NCI-H1694 treated with DMSO at 0.1 percent for 48 hours (cell line): ENCODE results near the gene RNF208.

Experiments
- DNase-seq: peaks from one replicate; lab custom pipeline; 2025; lab: John Stamatoyannopoulos, UW

The RNF208 gene

DNA sequence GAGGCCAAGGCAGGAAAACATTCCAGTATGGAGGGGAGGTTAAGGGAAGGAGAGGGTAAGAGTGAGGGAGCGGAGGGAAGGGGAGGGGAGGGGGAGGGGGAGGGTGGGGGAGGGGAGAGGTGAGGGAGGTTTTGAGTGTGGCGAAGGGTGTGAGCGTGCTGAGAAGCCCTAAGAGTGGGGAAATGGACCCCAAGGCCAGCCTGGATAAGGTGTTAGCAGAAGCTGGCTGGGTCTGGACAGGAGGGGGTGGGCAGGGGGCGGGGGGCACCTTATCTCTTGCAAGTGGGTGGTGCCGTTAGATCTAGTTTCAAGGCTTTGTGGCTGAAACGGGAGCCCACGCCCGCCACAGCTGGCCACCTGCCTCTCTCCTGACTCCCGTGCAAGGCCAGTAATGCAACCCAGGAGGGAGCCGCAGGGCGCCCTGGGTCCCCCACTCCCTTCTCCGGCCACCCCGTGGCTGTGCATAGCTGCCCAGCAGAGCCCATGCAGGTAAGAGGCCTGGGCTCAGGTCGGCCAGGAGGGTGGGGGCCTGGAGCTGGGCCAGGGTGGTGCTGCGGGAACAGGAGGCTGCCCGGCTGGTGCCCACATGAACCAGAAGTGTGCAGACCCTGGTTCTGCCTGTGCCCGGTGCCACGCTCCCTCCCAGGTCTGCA is 5.9 kb upstream of the RNF208 start:
- DNase-seq: no peak

DNA sequence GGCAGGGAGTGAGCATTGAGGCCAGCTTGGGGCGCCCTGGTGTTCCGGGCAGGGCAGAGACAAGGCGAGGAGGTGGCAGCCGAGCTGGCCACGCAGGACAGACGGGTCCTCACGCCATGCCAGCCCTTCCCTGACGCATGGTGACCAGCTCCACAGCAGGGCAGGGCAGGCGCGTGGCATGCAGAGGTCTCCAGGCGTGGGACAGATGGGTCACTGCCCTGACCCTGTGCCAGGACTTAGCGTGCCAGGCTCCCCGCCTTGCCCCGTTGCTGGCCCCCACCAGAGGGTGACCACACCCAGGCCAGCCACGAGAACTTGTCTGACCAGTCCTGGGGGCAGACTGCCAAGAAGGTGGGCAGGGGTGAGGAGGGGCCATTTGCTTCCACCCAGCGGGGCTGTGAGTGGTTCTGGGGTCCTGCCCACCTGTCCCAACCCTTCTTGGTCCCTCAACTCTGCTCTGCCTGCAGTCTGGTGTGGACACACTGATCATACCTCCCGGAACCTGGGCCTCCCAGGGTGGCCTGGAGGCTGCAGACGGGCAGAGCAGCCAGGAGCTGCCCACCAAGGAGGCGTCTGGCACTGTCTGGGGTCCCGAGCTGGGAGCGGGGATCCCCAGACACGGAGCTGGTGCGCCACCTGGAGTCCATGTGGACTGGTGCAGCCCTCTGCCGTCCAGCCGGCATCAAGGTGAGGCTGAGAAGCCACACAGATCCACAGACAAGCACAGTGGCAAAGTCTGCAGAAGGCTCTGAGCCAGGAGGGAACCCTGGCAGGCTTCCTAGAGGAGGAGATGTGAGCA is 5.2 kb upstream of the RNF208 start, which contains the start of gene RNF224:
TSS of gene RNF224 (plus strand) at position 449 of the 799 bp plus-strand sequence. CDS start 834 bp downstream, outside the sequence.
- DNase-seq: peak; percentile 42

DNA sequence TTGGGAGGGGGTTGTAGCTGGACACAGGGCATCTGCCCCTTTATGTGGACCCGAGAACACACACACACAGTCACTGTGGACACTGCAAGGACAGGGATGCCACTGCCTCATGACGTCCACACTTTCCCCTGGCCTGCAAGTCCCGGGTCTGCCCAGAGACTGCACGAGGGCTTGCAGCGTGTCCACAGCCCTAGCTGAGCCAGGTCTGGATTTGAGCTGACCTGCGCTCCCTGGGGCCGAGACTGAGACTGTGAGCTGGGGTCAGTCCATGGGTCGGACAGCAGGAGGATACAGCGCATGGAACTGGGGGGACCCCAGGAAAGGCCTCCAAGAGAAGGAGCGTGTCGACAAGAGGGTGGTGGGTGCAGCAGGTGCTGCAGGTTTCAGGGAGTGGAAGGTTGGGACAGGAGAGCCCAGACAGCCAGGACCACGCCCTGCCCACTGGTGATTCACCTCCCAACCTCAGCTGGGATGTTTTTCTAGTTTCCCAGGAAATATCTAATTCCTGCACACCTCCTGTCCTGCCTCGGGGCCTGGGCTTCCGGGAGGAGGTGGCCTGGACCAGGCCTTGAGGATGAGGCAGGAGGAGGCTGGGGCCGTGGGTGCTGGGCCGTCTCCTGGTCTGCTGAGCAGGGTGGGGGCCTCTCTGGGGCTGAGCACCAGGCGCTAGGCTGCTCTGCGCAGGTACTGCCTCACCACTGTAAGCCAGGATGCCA is 4.5 kb upstream of the RNF208 start:
- DNase-seq: no peak

- no peak for DNase-seq
These were observed 3.8 kb upstream of the RNF208 start for GRCh38 chr9:137225699-137226331.

DNA sequence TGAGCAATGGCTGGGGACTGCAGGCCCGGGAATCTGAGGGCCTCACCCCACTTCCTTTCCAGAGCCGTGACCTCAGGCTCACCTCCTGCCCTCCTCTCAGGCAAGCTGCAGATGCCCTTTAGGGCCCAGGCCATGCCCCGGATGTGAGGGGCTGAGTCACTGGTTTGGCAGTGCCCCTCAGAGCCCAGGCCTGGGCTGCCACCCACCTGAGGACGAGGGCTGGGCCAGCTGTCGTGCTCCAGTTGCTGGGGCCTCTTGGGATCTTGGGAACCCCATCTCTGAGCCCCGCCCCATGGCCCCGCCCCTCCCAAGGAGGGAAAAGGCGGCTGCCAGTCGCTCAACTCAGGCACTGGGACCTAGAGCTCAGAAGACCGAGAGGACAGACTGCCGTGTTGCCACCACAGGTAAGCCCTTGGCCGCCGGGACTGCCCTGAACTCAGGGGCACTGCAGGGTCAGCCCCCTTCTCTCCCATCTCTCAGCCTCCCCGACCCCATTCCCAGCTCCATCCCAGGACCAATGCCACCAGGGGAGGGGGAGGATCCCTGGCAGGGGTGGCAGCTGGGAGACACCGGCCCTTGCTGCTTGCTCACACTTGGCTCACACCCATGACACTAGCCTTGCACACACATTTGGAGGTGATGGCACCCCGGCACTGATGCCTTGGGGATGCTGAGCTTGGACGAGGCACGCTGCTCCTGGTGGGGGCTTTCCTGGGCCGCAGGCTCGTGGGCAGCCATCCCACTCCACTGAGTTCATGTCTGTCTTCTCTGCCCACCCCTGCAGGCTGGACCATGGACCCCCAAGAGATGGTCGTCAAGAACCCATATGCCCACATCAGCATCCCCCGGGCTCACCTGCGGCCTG is 3.0 kb upstream of the RNF208 start, which contains the start of gene CYSRT1:
TSS of gene CYSRT1 (plus strand) at position 345 of the 865 bp plus-strand sequence. CDS start at position 793, 448 bp downstream.
- DNase-seq: no peak

DNA sequence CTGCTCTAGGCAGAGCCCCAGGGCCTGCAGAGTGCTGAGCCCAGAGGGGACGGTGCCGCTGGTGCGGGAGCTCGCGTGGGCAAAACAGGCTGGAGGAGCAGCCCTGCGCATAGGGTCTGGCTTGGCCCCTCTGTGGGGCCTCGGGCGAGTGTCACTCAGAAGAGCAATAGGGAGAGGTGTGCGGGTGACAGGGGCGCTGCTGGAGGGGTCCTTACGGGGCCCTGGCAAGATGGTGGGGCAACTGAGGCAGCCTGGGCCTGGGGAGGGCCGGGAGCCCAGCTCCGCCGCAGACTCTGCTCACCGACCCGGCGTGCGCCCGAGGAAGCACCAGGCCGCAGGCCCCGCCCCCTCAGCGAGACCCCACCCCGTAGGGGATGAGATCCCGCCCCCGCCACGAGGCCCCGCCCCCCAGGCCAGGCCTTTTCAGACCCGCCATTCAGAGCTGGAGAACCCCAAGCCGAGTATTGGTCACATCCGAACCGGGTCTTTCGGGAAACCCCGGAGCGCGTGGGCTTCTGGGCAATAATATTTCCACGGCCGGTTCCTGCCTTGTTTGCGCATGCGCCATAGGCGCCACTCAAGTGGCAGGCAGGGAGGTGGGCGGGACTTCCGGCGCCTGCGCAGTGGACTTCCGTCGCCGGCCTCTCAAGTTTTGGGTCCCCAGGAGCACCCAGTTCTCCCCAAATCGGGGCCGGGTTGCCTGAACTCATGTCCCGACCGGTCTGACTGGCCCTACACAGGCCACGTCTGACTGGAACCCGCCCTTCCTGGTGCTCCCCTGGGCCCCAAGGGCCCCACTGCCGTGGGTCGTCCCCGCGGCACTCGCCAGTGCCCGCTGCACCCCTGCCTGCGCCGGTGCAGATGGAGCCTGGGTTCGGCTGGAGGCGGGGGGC is 1.3 kb upstream of the RNF208 start:
- peak; percentile 84 for DNase-seq

GRCh38 chr9:137221506-137222111 is 431 bp downstream of the RNF208 start:
- DNase-seq: no peak

- no peak for DNase-seq
These were observed 940 bp downstream of the RNF208 start for GRCh38 chr9:137221095-137221505.

DNA sequence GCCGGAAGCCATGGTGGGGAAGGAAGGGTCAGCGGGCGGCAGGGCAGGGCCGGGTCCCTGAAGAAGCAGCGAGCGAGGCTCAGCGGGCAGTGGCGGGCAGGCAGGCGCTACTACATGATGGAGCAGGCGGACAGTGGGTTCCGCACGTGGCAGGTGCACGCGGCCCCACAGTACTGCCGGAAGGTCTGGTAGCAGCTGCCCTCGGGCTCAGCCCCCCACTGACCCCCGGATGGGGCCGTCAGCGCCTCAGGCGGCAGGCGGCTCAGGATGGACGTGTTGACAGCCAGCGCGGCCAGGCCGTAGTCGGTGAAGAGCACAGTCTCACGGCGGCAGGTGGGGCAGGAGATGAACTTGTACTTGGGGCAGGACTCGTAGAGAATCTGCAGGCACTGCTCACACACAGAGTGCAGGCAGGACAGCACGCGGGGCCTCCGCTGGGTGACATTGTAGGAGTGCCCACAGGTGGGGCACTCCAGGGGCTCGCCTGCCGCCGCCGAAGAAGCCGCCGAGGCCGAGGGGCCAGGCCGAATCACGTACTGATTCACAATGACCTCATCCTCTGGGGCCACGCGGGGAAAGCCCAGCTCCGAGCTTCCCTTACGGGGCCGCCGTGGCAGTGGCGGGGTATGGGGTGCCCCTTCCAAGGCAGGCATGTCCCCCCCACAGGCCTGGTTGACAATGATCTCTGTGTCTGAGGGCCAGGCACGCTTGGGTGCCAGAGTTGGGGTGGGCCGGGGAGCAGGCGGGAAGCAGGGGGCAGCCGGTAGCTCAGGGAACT is 1.5 kb downstream of the RNF208 start:
- no peak for DNase-seq

DNA sequence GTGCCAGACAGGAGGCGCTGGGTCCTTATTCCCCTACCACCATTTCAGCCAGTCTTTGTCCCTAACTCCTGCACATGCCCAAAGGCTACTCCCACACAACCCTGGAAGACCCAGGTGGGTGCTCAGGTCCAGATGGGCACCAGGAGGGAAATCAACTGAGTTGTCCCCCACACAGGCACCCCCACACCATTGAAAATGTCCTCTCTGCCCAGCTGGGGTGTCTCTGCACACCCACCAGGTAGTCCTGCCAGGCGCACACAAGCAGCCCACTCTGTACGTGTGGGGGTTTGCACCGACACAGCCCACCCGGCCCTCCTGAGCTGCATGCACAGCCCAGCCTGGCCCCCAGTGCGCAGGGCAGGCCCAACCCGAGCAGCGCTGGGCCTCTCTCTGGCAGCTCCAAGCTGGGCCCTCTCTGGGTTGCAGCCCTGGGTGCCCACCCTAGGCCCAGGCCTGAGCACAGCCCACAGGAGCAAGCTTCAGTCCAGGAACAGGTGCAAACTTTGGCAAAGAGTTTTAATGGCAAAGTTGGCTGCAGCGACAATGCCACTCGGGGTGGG is 2.2 kb downstream of the RNF208 start:
- no peak for DNase-seq

- DNase-seq: no peak
These were observed 3.2 kb downstream of the RNF208 start for GRCh38 chr9:137218754-137219271.

DNA sequence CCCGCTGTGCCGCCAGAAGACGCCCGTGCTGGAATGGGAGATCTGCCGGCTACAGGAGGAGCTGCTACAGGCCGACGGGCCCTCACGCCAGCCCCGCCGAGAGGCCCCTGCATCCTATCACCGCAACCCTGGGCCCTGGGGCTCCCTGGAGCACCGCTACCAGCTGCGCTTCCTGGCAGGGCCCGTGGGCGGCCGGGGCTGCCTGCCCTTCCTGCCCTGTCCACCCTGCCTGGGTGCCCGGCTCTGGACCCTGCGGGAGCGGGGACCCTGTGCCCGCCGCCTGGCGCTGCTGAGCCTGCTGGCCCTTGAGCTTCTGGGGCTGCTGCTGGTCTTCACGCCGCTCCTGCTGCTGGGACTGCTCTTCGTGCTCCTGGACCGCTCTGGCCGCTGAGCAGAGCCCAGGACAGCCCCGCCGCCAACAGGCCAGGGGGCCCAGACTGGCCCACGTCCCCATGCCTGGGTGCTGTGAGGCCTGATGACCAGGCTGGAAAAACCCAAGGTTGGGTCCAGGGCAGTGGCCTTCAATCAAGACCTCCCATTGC is 3.8 kb downstream of the RNF208 start:
- no peak for DNase-seq

DNA sequence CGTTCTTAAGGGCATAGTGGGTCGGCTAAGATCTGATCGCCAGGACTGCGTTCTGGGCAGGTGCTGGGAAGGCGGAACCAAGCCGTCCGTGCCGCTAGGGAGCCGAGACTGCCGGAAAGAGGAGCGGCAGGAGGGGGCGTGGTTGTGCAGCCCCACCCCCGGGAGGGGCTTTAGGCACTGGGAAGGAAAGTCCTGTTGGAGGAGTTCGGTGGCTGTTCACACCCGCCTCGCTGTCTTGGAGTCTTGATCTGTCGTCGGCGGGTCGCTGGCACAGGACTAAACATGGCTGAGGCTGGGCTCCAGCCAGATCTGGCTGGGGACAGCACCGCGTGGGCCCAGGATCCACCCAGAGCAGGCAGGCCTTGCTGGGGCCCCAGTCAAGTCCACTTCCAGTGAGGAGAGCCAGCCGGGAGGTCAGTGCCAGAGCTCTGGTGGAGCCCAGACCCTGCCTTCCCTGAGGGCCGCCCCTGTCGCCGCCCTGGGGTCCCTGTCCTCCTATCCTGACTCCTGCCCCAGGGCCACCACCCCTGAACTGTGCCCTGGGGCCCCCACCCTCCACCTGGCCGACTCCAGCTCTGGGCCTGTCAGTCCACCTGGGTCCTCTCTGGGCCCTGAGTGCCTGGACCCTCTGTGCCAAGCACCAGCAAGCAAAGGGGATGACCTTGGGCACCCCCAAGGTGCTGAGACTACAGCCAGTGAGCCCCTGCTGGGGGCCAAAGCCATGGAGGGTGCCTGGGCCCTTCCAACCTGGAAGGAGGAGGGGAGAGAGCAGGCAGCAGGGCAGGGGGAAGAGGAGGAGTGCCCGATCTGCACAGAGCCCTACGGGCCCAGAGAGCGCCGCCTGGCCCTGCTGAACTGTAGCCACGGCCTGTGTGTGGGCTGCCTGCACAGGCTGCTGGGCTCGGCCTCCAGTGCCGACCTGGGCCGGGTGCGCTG is 4.5 kb downstream of the RNF208 start:
- DNase-seq: no peak

- no peak for DNase-seq
These were observed 5.7 kb downstream of the RNF208 start for GRCh38 chr9:137216188-137216965.

DNA sequence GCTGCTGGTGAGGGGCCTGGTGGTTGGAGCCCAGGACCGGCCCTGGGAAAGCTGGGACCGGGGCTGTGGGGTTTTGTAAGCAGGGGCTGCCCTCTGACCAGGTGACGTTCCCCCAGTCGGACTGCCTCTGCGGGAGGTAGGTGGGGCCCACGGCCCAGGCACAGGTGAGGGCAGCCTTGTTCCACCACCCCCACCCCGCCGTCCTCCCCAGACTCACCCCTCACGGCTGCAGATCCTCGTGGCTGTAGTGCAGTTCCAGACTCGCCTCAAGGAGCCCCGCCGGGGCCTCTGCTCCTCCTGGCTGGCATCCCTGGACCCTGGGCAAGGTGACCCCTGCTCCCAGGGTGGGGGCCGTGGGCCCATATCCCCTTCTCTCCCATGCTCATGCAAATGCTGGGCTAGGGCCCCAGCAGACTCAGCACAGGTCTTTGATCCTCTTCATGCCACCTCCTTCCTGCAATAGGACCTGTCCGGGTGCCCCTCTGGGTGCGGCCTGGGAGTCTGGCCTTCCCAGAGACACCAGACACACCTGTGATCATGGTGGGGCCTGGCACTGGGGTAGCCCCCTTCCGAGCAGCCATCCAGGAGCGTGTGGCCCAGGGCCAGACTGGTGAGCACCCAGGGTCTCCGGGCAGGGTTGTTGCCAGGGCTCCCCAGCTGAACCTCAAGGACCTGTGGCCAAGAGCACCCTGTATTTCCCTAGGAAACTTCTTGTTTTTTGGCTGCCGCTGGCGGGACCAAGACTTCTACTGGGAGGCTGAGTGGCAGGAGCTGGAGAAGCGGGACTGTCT is 6.6 kb downstream of the RNF208 start:
- no peak for DNase-seq
